ENCODE data around the gene TCTN3. TPM values are rescaled to one million over a fixed set of nuclear protein-coding genes. Genes with fewer than 3 reads are reported as not detected.

TCTN3 gene
- total RNA-seq, 1 experiment from 2014 or later, result 32.5 TPM

- DNase-seq (ENCODE audit: unreplicated experiment), result peak; percentile 7
- no TSS peak for BruUV-seq (replicated peaks)
- no peak overlapping the region for H3K4me3 Mint-ChIP-seq (ENCODE audit: unreplicated experiment)
- CTCF ChIA-PET, result interaction anchor here (0.6 to 3.2 kb wide), 6 partner anchors 17 to 842 kb away, joined by 3 to 16 read pairs (median 4); partner anchors contain the start of gene TCTN3
- no peak overlapping the region for H3K27ac Mint-ChIP-seq (ENCODE audit: low read depth, unreplicated experiment)
- intact Hi-C loops (cut with micrococcal nuclease), result no loop called here
- H3K36me3 Mint-ChIP-seq (ENCODE audit: insufficient read depth, unreplicated experiment), result peaks cover 74% of the 10 kb centered on the region
- H3K4me1 Mint-ChIP-seq (ENCODE audit: insufficient read depth, unreplicated experiment), result peaks cover 2% of the 10 kb centered on the region
- no peak for TF ChIP-seq CTCF (IDR thresholded peaks at IDR 0.05; ENCODE audit: unreplicated experiment)
- POLR2A ChIA-PET, result interaction anchor here (0.7 to 1.1 kb wide), 4 partner anchors 9 to 438 kb away, joined by 3 read pairs; no protein-coding TSS in a partner anchor
- no peaks in the 10 kb centered on the region for H3K27me3 Mint-ChIP-seq (ENCODE audit: insufficient read depth, unreplicated experiment)
- peaks cover 7% of the 10 kb centered on the region for H3K9me3 Mint-ChIP-seq (ENCODE audit: unreplicated experiment)
These were observed 43.5 kb downstream of the TCTN3 start for GRCh38 chr10:95650232-95650631.

GRCh38 chr10:95648138-95648537 is 45.6 kb downstream of the TCTN3 start:
- POLR2A ChIA-PET, result no interaction called here
- BruUV-seq (replicated peaks), result no TSS peak
- H3K36me3 Mint-ChIP-seq (ENCODE audit: insufficient read depth, unreplicated experiment), result peaks cover 81% of the 10 kb centered on the region
- peaks cover 7% of the 10 kb centered on the region for H3K9me3 Mint-ChIP-seq (ENCODE audit: unreplicated experiment)
- intact Hi-C loops (cut with micrococcal nuclease), result no loop called here
- TF ChIP-seq CTCF (IDR thresholded peaks at IDR 0.05; ENCODE audit: unreplicated experiment), result no peak
- no peak overlapping the region for H3K4me3 Mint-ChIP-seq (ENCODE audit: unreplicated experiment)
- CTCF ChIA-PET, result interaction anchor here (0.9 to 3.2 kb wide), 3 partner anchors 18 to 273 kb away, joined by 3 to 16 read pairs (median 3); no protein-coding TSS in a partner anchor
- no peaks in the 10 kb centered on the region for H3K27me3 Mint-ChIP-seq (ENCODE audit: insufficient read depth, unreplicated experiment)
- DNase-seq (ENCODE audit: unreplicated experiment), result no peak
- no peak overlapping the region for H3K27ac Mint-ChIP-seq (ENCODE audit: low read depth, unreplicated experiment)
- H3K4me1 Mint-ChIP-seq (ENCODE audit: insufficient read depth, unreplicated experiment), result no peaks in the 10 kb centered on the region

- CTCF ChIA-PET, result interaction anchor here (0.5 kb wide), 1 partner anchor 496 kb away, joined by 3 read pairs; no protein-coding TSS in a partner anchor
- no TSS peak for BruUV-seq (replicated peaks)
- H3K4me3 Mint-ChIP-seq (ENCODE audit: unreplicated experiment), result no peak overlapping the region
- no peaks in the 10 kb centered on the region for H3K27me3 Mint-ChIP-seq (ENCODE audit: insufficient read depth, unreplicated experiment)
- no peak overlapping the region for H3K27ac Mint-ChIP-seq (ENCODE audit: low read depth, unreplicated experiment)
- H3K36me3 Mint-ChIP-seq (ENCODE audit: insufficient read depth, unreplicated experiment), result peaks cover 77% of the 10 kb centered on the region
- peaks cover 2% of the 10 kb centered on the region for H3K9me3 Mint-ChIP-seq (ENCODE audit: unreplicated experiment)
- no peak for DNase-seq (ENCODE audit: unreplicated experiment)
- no peak for TF ChIP-seq CTCF (IDR thresholded peaks at IDR 0.05; ENCODE audit: unreplicated experiment)
- intact Hi-C loops (cut with micrococcal nuclease), result no loop called here
- no peaks in the 10 kb centered on the region for H3K4me1 Mint-ChIP-seq (ENCODE audit: insufficient read depth, unreplicated experiment)
- POLR2A ChIA-PET, result no interaction called here
These were observed 47.6 kb downstream of the TCTN3 start for GRCh38 chr10:95646160-95646559.

- POLR2A ChIA-PET, result interaction anchor here (0.7 to 1.3 kb wide), 2 partner anchors 9 to 12 kb away, joined by 3 read pairs; partner anchors contain the start of gene ALDH18A1
- Mint-ChIP-seq H3K36me3 (ENCODE audit: insufficient read depth, unreplicated experiment) (peaks cover 77% of the 10 kb centered on the region), H3K4me1 (ENCODE audit: insufficient read depth, unreplicated experiment) (no peaks in the 10 kb centered on the region), H3K9me3 (ENCODE audit: unreplicated experiment) (no peaks in the 10 kb centered on the region), H3K27ac (ENCODE audit: low read depth, unreplicated experiment) (peak overlapping the region; percentile 21), H3K27me3 (ENCODE audit: insufficient read depth, unreplicated experiment) (no peaks in the 10 kb centered on the region), H3K4me3 (ENCODE audit: unreplicated experiment) (no peak overlapping the region)
- intact Hi-C loops (cut with micrococcal nuclease), result no loop called here
- no peak for DNase-seq (ENCODE audit: unreplicated experiment)
- no peak for TF ChIP-seq CTCF (IDR thresholded peaks at IDR 0.05; ENCODE audit: unreplicated experiment)
- no TSS peak for BruUV-seq (replicated peaks)
- CTCF ChIA-PET, result interaction anchor here (1.0 kb wide), 1 partner anchor 207 kb away, joined by 3 read pairs; no protein-coding TSS in a partner anchor
These were observed 48.8 kb downstream of the TCTN3 start for GRCh38 chr10:95644901-95645300.

All from MCF 10A (cell line).